K562 (cell line): ENCODE results near the gene WIPF1. TPM values are rescaled to one million over a fixed set of nuclear protein-coding genes. Genes with fewer than 3 reads are reported as not detected.
A peak's percentile ranks its signal among the peaks of the same experiment; 100 is the strongest.

Experiments
- ARID2 ChIP-seq: fragments of 450-650 bp; IDR thresholded peaks from 2 replicates; pipeline ENCODE4 v1.6.1; 2017; ENCODE audit warnings: antibody characterized with exemption, mild to moderate bottlenecking
- COPS2 ChIP-seq: fragments of 450-650 bp; conservative IDR thresholded peaks from 2 replicates; pipeline ENCODE4 v1.6.1; 2016; ENCODE audit warnings: mild to moderate bottlenecking, moderate library complexity
- ETS1 ChIP-seq: conservative IDR thresholded peaks from 2 replicates; pipeline ENCODE4 v1.6.1; 2011; ENCODE audit warnings: low read depth, mild to moderate bottlenecking, low read length; ENCODE audit not compliant: control insufficient read depth
- FOXM1 ChIP-seq, 2 experiments: fragments of 450-650 bp in 1 of 2; sonication (generic) in 1 of 2; formaldehyde crosslinking in 1 of 2; IDR thresholded peaks; 2 replicates each; pipeline versions ENCODE4 v1.6.1 to v1.9.0; 2017 to 2022; ENCODE audit warnings: low read depth in 2 of 2, mild to moderate bottlenecking in 2 of 2, missing genetic modification reagents in 1 of 2, moderate library complexity in 1 of 2
- FOXP1 ChIP-seq: sonication (generic); formaldehyde crosslinking; IDR thresholded peaks from 2 replicates; pipeline ENCODE4 v1.8.0; 2022; ENCODE audit warnings: mild to moderate bottlenecking, missing genetic modification reagents
- HIVEP1 ChIP-seq: fragments of 250-450 bp; sonication (Bioruptor Pico); IDR thresholded peaks from 2 replicates; pipeline ENCODE4 v1.4.0; 2020; ENCODE audit warnings: mild to moderate bottlenecking
- KHSRP ChIP-seq: fragments of 450-650 bp; IDR thresholded peaks from 2 replicates; pipeline ENCODE4 v1.6.1; 2017
- KLF16 ChIP-seq: IDR thresholded peaks from 2 replicates; pipeline ENCODE4 v1.6.1; 2016; ENCODE audit warnings: antibody characterized with exemption
- LARP7 ChIP-seq: fragments of 450-650 bp; IDR thresholded peaks from 2 replicates; pipeline ENCODE4 v1.6.1; 2016
- MAX ChIP-seq: sonication (generic); formaldehyde crosslinking; IDR thresholded peaks from 2 replicates; pipeline ENCODE4 v1.9.0; 2022; ENCODE audit warnings: mild to moderate bottlenecking, missing genetic modification reagents
- MTA2 ChIP-seq: fragments of 450-650 bp; IDR thresholded peaks from 2 replicates; pipeline ENCODE4 v1.6.1; 2016; ENCODE audit warnings: low read depth
- NR3C1 ChIP-seq: sonication (generic); formaldehyde crosslinking; IDR thresholded peaks from 2 replicates; pipeline ENCODE4 v1.8.1; 2022; ENCODE audit warnings: missing genetic modification reagents
- PHB2 ChIP-seq: fragments of 450-650 bp; IDR thresholded peaks from 2 replicates; pipeline ENCODE4 v1.6.1; 2017; ENCODE audit warnings: low read depth
- PTTG1 ChIP-seq: fragments of 450-650 bp; IDR thresholded peaks from 2 replicates; pipeline ENCODE4 v1.6.1; 2016; ENCODE audit warnings: low read depth, mild to moderate bottlenecking, missing genetic modification characterization, missing compliant biosample characterization
- RNF219 ChIP-seq: fragments of 250-450 bp; sonication (Bioruptor Pico); IDR thresholded peaks from 2 replicates; pipeline ENCODE4 v1.5.0; 2022; ENCODE audit warnings: mild to moderate bottlenecking
- SRSF1 ChIP-seq: fragments of 200-400 bp; formaldehyde crosslinking; IDR thresholded peaks from 2 replicates; pipeline ENCODE4 v1.6.1; 2017; ENCODE audit warnings: mild to moderate bottlenecking, low read depth, low read length, moderate library complexity
- TARDBP ChIP-seq: fragments of 450-650 bp; IDR thresholded peaks from 2 replicates; pipeline ENCODE4 v1.6.1; 2016
- TBL1XR1 ChIP-seq, 2 experiments: IDR thresholded peaks; 2 replicates each; pipeline ENCODE4 v1.6.1; 2012; ENCODE audit warnings: improper control_type of control experiment in 2 of 2, low read length in 2 of 2, mild to moderate bottlenecking in 1 of 2
- XRCC3 ChIP-seq: fragments of 450-650 bp; IDR thresholded peaks from 2 replicates; pipeline ENCODE4 v1.6.1; 2017; ENCODE audit warnings: mild to moderate bottlenecking, moderate library complexity
- ZBTB2 ChIP-seq: fragments of 450-650 bp; IDR thresholded peaks from 2 replicates; pipeline ENCODE4 v1.6.1; 2016; ENCODE audit warnings: antibody characterized with exemption
- ZBTB5 ChIP-seq: fragments of 450-650 bp; IDR thresholded peaks from 2 replicates; pipeline ENCODE4 v1.6.1; 2017; ENCODE audit warnings: antibody characterized with exemption
- ZKSCAN8 ChIP-seq: fragments of 200-800 bp; sonication (Bioruptor generic); IDR thresholded peaks from 2 replicates; pipeline ENCODE4 v1.6.1; 2016; ENCODE audit warnings: missing genetic modification characterization, missing compliant biosample characterization
- ZNF212 ChIP-seq: fragments of 450-650 bp; formaldehyde crosslinking; IDR thresholded peaks from 2 replicates; pipeline ENCODE4 v1.4.0; 2020; ENCODE audit warnings: mild to moderate bottlenecking
- polyA plus RNA-seq, 8 experiments: library from polyadenylated mRNA; depleted of rRNA in 4 of 8; stranded (reverse) in 5 of 8; unstranded in 3 of 8; fragments of >200 nt; fragmentation: Nextera tagmentation in 2 of 8; fragmentation: Illumina TruSeq in 1 of 8; extraction: Ambion mirVana in 2 of 8; extraction: Trizol in 1 of 8; gene quantifications; 2 replicates each; pipeline versions ENCODE4 v1.2.1 to v1.2.3, GENCODE V29; 2011 to 2014; ENCODE audit warnings: inconsistent platforms in 1 of 8, missing spikeins in 1 of 8
- total RNA-seq, 7 experiments: library from RNA; depleted of rRNA in 6 of 7; stranded (reverse); fragments of >200 nt in 6 of 7; fragmentation: Illumina TruSeq in 2 of 7; extraction: Trizol in 2 of 7; gene quantifications; 2 replicates each; pipeline versions ENCODE4 v1.2.1 to v1.2.3, GENCODE V29; 2011 to 2021; ENCODE audit warnings: low replicate concordance in 1 of 7

Gene WIPF1
- total and polyA plus RNA-seq, 9 of the 15 experiments (the other 6 are each of a cell fraction or from before 2014, with no cell fraction given) = 0.54 to 4.9 (median 2.4) TPM

GRCh38 chr2:174546519-174547506 is 50.8 kb downstream of the WIPF1 start (continued):
- no peak for TF ChIP-seq NR3C1 (CRISPR knock-in tag)
- TF ChIP-seq RNF219 = no peak
- no peak for TF ChIP-seq ZNF212 (CRISPR knock-in tag)
- TF ChIP-seq ZBTB2 = no peak
- no peak for TF ChIP-seq TBL1XR1 (IDR thresholded peaks at IDR 0.05; ENCODE audit: low read length in 2 of 2)
- TF ChIP-seq PTTG1 (tag) = no peak
- TF ChIP-seq XRCC3 = no peak
- TF ChIP-seq KLF16 = no peak
- no peak; the same call in 1 of the 2 replicates for TF ChIP-seq FOXP1 (CRISPR knock-in tag)
- TF ChIP-seq PHB2 = no peak
- no peak for TF ChIP-seq ETS1
- TF ChIP-seq TARDBP = no peak
- no peak for TF ChIP-seq HIVEP1
- TF ChIP-seq MAX (CRISPR knock-in tag) = peak; percentile 41; the same call in 1 of the 2 replicates
- TF ChIP-seq FOXM1 (IDR thresholded peaks at IDR 0.05; ENCODE audit: low read depth) = no peak
- TF ChIP-seq FOXM1 (CRISPR knock-in tag; IDR thresholded peaks at IDR 0.05; ENCODE audit: low read depth) = no peak
- no peak for TF ChIP-seq SRSF1
- TF ChIP-seq KHSRP = no peak
- no peak for TF ChIP-seq ZKSCAN8 (CRISPR knock-in tag)
- TF ChIP-seq MTA2 = no peak
- TF ChIP-seq LARP7 = no peak
- TF ChIP-seq ZBTB5 = no peak
- no peak for TF ChIP-seq COPS2
- TF ChIP-seq ARID2 = 0 out of 2 replicates have a peak, but pooled peaks have one; percentile 24
